GM12878 (cell line): ENCODE results near the gene SETD7.

Experiments used
- CEBPB ChIP-seq, 2 experiments: fragments of 150-350 bp in 1 of 2; IDR thresholded peaks; 2 replicates each; pipeline ENCODE4 v1.6.1; 2012 to 2014; ENCODE audit warnings: low read depth in 2 of 2, low read length in 2 of 2, borderline replicate concordance in 1 of 2, inconsistent platforms in 1 of 2
- CTCF ChIP-seq, 3 experiments: IDR thresholded peaks in 2 of 3; conservative IDR thresholded peaks in 1 of 3; 2 replicates each; pipeline ENCODE4 v1.5.1; 2011; ENCODE audit warnings: low read depth in 3 of 3, low read length in 3 of 3, mild to moderate bottlenecking in 3 of 3, control low read depth in 2 of 3, moderate library complexity in 2 of 3, inconsistent platforms in 1 of 3, mixed read lengths in 1 of 3; ENCODE audit not compliant: control insufficient read depth in 2 of 3, insufficient read depth in 1 of 3; ENCODE audit errors: extremely low read depth in 1 of 3
- EZH2 ChIP-seq: IDR thresholded peaks from 2 replicates; pipeline ENCODE4 v1.6.1; 2012; ENCODE audit warnings: low read depth, mild to moderate bottlenecking, control low read depth, inconsistent platforms, low read length, borderline replicate concordance; ENCODE audit not compliant: control insufficient read depth
- HCFC1 ChIP-seq: fragments of 150-350 bp; IDR thresholded peaks from 2 replicates; pipeline ENCODE4 v1.6.1; 2014; ENCODE audit warnings: low read length
- SIN3A ChIP-seq: IDR thresholded peaks from 2 replicates; pipeline ENCODE4 v1.6.1; 2012; ENCODE audit warnings: low read depth, low read length, improper control_type of control experiment
- SIX5 ChIP-seq: IDR thresholded peaks from 2 replicates; pipeline ENCODE4 v1.6.1; 2011; ENCODE audit warnings: mild to moderate bottlenecking, low read depth, low read length, moderate library complexity; ENCODE audit not compliant: severe bottlenecking

GRCh38 chr4:139587446-139587845 lies 31.4 kb upstream of the SETD7 start:
- TF ChIP-seq CTCF (IDR thresholded peaks at IDR 0.05 in 2 of 3, conservative IDR thresholded peaks at IDR 0.05 in 1 of 3; ENCODE audit: control insufficient read depth in 2 of 3, extremely low read depth in 1 of 3, insufficient read depth in 1 of 3, low read depth in 3 of 3, low read length in 3 of 3) (no peak), SIX5 (no peak), SIN3A (no peak), EZH2 (no peak), HCFC1 (no peak), CEBPB (IDR thresholded peaks at IDR 0.05; ENCODE audit: borderline replicate concordance in 1 of 2, low read depth in 2 of 2, low read length in 2 of 2) (no peak)
